ENCODE results near the gene ACTN2.

DNA sequence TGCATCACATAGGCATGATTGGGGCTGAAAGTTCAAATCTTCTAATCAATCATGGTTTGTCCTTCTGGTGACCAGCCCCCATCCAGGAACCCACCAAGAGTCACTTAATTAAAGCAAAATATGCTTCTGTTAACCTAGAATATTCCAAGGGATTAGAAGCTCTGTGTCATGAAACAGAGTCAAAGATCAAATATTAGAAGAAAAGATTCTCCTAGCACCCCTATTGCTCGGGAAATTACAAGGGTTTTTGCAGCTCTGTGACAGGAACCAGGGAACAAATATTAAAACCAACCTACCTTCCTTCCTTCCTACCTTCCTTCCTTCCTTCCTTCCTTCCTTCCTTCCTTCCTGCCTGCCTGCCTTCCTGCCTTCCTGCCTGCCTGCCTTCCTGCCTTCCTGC is 31.8 kb upstream of the ACTN2 start:
- TF ChIP-seq ARNTL (CRISPR knock-in tag; IDR thresholded peaks at IDR 0.05; ENCODE audit: borderline replicate concordance, low read depth), result no peak
- TF ChIP-seq, protein P1, sequence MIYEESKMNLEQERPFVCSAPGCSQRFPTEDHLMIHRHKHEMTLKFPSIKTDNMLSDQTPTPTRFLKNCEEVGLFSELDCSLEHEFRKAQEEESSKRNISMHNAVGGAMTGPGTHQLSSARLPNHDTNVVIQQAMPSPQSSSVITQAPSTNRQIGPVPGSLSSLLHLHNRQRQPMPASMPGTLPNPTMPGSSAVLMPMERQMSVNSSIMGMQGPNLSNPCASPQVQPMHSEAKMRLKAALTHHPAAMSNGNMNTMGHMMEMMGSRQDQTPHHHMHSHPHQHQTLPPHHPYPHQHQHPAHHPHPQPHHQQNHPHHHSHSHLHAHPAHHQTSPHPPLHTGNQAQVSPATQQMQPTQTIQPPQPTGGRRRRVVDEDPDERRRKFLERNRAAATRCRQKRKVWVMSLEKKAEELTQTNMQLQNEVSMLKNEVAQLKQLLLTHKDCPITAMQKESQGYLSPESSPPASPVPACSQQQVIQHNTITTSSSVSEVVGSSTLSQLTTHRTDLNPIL (CRISPR knock-in tag; IDR thresholded peaks at IDR 0.05; ENCODE audit: low read depth), result no peak
- no peak for TF ChIP-seq BACH2 (CRISPR knock-in tag; IDR thresholded peaks at IDR 0.05; ENCODE audit: borderline replicate concordance)
- no peak for TF ChIP-seq ZFP30 (CRISPR knock-in tag; IDR thresholded peaks at IDR 0.05)
- TF ChIP-seq PATZ1 (CRISPR knock-in tag; IDR thresholded peaks at IDR 0.05; ENCODE audit: borderline replicate concordance), result no peak
- no peak for TF ChIP-seq ZFP3 (CRISPR knock-in tag; IDR thresholded peaks at IDR 0.05)
- no peak for TF ChIP-seq ZNF8 (CRISPR knock-in tag; IDR thresholded peaks at IDR 0.05)
- no peak for TF ChIP-seq OSR1 (CRISPR knock-in tag; IDR thresholded peaks at IDR 0.05)
- TF ChIP-seq CSRNP3 (CRISPR knock-in tag; IDR thresholded peaks at IDR 0.05), result no peak
- no peak for TF ChIP-seq TOX (CRISPR knock-in tag; IDR thresholded peaks at IDR 0.05; ENCODE audit: borderline replicate concordance)
